ENCODE data around the gene MCM10. TPM values are rescaled to one million over a fixed set of nuclear protein-coding genes. Genes with fewer than 3 reads are reported as not detected.

MCM10 gene
- total and polyA plus RNA-seq, 2 of the 4 experiments (the other 2 are of a cell fraction), result 5.4 to 11.8 TPM

DNA sequence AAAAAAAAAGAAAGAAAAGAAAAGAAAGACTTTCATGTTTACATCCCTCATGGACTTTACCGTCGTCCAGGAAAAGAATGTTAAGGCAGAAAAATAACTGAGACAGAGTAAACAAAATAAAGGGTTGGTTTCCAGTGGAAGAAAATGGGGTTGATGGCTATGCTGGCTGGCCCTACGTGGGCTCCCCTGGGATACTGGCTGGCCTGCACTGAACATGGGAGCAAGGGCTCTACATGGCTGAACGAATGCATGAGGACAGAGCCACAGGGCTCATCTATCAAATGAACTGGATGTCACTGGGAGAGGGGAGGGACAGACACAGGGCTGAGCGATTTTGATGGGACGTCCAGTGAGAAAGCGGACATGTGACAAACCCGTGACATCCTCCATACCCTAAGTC lies 75.3 kb downstream of the MCM10 start:
- Histone ChIP-seq H2AK5ac (ENCODE audit: low read depth, low read length) (no peak overlapping the region), H2BK120ac (ENCODE audit: low read depth, low read length) (no peak overlapping the region), H4K20me1 (ENCODE audit: insufficient read depth, low read length) (no peaks in the 10 kb centered on the region), H4K5ac (ENCODE audit: low read depth, low read length) (no peak overlapping the region), H4K8ac (ENCODE audit: low read depth in 2 of 2, low read length in 2 of 2) (no peak overlapping the region), H3K9ac (ENCODE audit: low read depth, low read length) (no peak overlapping the region), H2BK5ac (ENCODE audit: low read depth, low read length, poor library complexity, severe bottlenecking) (no peak overlapping the region), H4K91ac (ENCODE audit: insufficient read depth, low read depth, low read length) (no peak overlapping the region), H2BK15ac (ENCODE audit: low read depth, low read length) (no peak overlapping the region), H3K4ac (ENCODE audit: low read depth, low read length) (no peak overlapping the region), H2AK9ac (replicated peaks; ENCODE audit: low read depth, low read length, poor library complexity) (no peak overlapping the region), H3K36me3 (ENCODE audit: control insufficient read depth, insufficient read depth, low read length) (no peaks in the 10 kb centered on the region), H2AFZ (replicated peaks; ENCODE audit: low read length, poor library complexity) (no peak overlapping the region), H3K4me3 (ENCODE audit: insufficient read depth, low read depth, low read length) (no peak overlapping the region), H3K9me3 (ENCODE audit: control insufficient read depth, insufficient read depth, low read length) (no peaks in the 10 kb centered on the region), H3K23ac (ENCODE audit: low read depth, low read length) (no peak overlapping the region), H3K9me1 (ENCODE audit: insufficient read depth, low read length) (no peaks in the 10 kb centered on the region), H3K18ac (ENCODE audit: low read depth, low read length) (no peak overlapping the region), H3K4me2 (ENCODE audit: low read depth, low read length) (no peak overlapping the region), H3K27ac (ENCODE audit: insufficient read depth, low read length) (no peak overlapping the region), H3K27me3 (ENCODE audit: control insufficient read depth, insufficient read depth, low read length) (peaks cover 24% of the 10 kb centered on the region; the same call in 1 of the 2 replicates), H3K56ac (ENCODE audit: extremely low read depth, insufficient read depth, low read length) (no peak overlapping the region), H2BK20ac (ENCODE audit: low read depth, low read length) (no peak overlapping the region), H3K4me1 (ENCODE audit: control insufficient read depth, insufficient read depth, low read length) (no peaks in the 10 kb centered on the region), H3K14ac (replicated peaks; ENCODE audit: low read depth, low read length) (no peak overlapping the region), H3K79me1 (ENCODE audit: low read depth in 1 of 2, low read length in 2 of 2) (no peaks in the 10 kb centered on the region)
- TF ChIP-seq, protein P1, sequence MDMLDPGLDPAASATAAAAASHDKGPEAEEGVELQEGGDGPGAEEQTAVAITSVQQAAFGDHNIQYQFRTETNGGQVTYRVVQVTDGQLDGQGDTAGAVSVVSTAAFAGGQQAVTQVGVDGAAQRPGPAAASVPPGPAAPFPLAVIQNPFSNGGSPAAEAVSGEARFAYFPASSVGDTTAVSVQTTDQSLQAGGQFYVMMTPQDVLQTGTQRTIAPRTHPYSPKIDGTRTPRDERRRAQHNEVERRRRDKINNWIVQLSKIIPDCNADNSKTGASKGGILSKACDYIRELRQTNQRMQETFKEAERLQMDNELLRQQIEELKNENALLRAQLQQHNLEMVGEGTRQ (IDR thresholded peaks at IDR 0.05; ENCODE audit: low read depth, low read length), result no peak
- TF ChIP-seq NFE2L2 (IDR thresholded peaks at IDR 0.05; ENCODE audit: low read depth, low read length) (no peak), RCOR1 (IDR thresholded peaks at IDR 0.05; ENCODE audit: insufficient replicate concordance, low read length) (no peak), CEBPB (IDR thresholded peaks at IDR 0.05; ENCODE audit: low read depth, low read length) (no peak), MAFK (IDR thresholded peaks at IDR 0.05; ENCODE audit: low read depth, low read length) (no peak), CTCF (conservative IDR thresholded peaks at IDR 0.05; ENCODE audit: low read depth, low read length) (no peak)
- intact Hi-C loops (cut with micrococcal nuclease) (no loop called here), dilution Hi-C loops (cut with HindIII; ENCODE audit: low sequenced_read_pairs, unreplicated experiment) (no loop called here), in situ Hi-C loops (cut with MboI; ENCODE audit: low sequenced_read_pairs) (no loop called here)
- ChIA-PET POLR2A (ENCODE audit: unreplicated experiment) (no interaction called here), CTCF (interaction anchor here (0.6 kb wide), 1 partner anchor 107 kb away, joined by 3 read pairs; no protein-coding TSS in a partner anchor)
- WGBS, 2 experiments (ENCODE audit: extremely low coverage in 2 of 2, insufficient read length in 1 of 2), result no CpG with 5 or more reads among the region's 8 CpGs
- DNase-seq (no peak), ATAC-seq (ENCODE audit: low read depth) (no peak)
- BruUV-seq (replicated peaks), result no TSS peak

All from IMR-90 (cell line).